HG03575 (cell line): ENCODE data around the gene AIFM2.
"Not testable (repeated sequence)": the region's sequence is repeated elsewhere in the genome, so short reads cannot be mapped to it uniquely, and the experiment has no call there.

Experiments used
- ATAC-seq: cut with Tn5 transposase; IDR thresholded peaks from one replicate; pipeline ENCODE4 v1.9.1; 2021; ENCODE audit not compliant: unreplicated experiment, insufficient number of reproducible peaks, low FRiP score; ENCODE audit errors: extremely low read depth

Gene AIFM2

DNA sequence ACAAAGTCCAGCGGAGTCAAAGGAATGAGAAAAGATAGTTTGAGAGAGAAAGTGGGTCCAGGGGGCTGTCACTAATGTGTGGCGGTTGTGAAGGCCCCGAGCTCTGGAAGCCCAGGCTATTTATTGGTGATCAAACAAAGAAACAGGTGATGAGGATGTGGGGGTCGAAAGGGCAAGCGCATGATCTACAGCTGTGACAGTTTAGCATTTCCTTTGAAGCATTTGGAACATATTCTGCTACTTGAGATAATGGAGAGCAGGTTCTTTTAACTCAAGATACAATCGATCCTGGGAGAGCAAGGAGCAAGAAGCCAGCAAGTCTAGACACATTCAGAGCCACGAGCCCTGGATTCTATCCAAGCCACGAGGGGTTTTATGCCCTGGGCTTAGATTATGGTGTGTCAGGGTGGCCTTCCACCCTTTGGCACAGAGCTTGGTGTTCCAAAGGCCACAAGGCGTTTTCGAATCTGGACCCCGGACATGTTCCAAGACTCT is 31.5 kb downstream of the AIFM2 start:
- not testable (repeated sequence) for ATAC-seq

DNA sequence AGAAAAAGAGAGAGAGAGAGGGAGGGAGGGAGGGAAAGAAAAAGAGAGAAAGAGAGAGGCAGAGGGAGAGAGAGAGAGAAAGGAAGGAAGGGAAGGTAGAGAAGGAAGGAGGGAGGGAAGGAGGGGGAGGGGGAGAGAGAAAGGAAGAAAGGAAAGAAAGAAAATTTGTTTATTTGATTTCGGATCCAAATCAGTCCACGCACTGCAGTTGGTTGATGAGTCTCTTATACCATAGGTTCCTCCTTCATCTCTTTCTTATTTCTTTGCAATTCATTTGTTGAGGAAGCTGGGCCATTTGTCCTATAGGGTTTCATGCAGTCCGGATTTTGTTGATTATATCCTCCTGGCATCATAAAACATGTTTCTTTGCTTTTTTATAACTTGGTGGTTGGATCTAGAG is 34.4 kb downstream of the AIFM2 start:
- no peak for ATAC-seq

DNA sequence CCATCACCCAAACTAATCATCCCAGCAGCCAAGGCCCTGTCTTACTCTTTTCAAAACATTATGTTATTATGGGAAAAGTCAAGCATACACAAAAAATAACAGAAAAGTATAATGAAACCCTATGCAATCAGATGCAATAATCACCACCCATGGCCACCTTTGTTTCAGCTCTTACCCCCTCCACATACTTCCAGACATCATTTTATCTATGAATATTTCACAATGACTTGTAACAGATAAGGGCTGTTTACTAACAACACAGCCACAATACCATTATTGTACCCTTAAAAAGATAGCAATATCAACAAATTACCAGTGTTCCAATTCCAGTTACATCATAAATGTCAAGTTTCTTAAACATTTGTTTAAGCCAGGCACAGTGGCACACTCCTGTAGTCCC is 35.2 kb downstream of the AIFM2 start:
- ATAC-seq, result no peak

DNA sequence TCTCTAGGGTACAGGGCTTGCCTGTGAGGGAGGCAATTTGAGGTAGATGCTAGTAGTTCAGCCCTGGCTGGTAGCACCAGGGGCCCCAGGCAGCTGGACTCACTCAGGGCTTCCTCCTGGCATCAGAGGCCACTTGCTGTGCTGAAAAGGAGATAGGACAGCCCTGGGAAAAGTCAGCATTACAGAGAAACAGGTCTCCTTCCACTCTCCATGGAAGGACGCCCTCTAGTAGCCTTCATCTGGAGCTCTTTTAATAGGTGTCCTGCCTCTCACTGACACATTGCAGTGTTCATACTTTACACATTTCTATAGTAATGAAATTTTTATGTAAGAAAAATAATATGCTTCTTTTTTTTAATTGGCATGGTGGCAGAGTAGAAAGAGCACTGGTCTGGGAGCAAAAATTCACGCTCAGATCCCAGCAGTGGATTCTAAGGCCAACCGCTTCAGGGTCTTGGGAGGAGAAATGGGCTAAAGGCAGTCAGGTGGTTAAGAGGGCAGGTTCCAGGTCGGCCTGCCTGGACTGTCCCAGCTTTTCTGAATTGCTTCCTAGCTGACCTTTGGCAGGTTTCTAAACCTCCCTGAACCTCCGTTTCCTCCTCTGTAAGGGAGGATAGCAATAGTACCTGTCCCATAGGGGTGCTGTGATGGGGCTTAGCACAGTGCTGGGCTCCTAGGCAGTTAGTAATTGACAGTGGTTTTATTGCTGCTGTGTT is 35.8 kb downstream of the AIFM2 start:
- ATAC-seq, result no peak

DNA sequence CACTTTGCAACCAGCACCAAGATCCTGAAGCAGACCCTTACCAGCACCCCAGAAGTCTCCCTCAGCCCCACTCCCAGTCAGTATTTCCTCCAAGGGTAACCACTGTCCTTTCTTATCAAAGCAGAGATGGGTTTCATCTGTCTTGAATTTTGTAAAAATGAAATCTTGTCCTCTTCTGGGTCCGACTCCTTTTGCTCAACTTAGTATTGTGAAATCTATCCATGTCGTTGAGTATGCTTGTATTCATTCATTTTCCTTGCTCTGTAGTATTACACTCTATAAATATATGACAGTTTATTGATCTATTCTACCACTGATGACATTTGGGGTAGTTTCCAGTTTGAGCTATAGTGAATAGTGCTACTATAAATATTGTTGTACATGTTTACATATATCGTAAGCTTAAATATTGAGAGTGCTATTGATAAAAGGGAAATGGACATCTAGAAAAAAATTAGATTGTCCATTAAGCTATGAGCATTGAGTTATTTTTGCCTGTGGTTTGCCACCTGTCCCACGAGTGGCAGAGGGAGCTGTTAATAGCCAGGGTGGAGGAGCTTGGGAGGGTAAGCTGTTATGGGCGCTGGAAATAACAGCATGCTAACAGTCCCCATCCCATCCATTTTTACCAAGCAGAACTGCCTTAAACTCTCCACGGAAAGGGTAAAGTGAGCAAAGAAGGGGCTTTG is 36.5 kb downstream of the AIFM2 start:
- no peak for ATAC-seq

DNA sequence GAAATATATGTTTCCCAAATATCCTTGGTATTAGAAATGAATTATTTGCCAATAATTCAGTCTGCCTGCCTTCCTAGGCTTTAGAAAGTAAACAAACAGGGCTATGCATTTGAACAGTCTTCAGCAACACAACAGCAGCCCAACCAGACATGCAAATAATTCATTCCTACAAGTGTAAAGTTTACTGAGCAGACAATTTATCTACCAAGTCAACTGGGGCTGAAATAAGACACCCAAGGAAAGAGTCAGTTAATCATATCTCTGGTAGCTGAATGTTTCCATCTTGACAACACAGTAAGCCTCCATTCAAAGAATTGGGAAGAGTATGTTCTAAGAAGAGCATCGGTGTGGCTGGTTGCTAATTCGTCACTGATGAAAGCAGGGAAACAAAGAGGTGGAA is 38.4 kb downstream of the AIFM2 start:
- no peak for ATAC-seq

GRCh38 chr10:70093335-70093944 is 39.2 kb downstream of the AIFM2 start:
- no peak for ATAC-seq

- no peak for ATAC-seq
These were observed 40.3 kb downstream of the AIFM2 start for GRCh38 chr10:70092389-70092718.

- no peak for ATAC-seq
These were observed 41.7 kb downstream of the AIFM2 start for GRCh38 chr10:70090951-70091350.

- no peak for ATAC-seq
These were observed 42.6 kb downstream of the AIFM2 start for GRCh38 chr10:70090013-70090412.

DNA sequence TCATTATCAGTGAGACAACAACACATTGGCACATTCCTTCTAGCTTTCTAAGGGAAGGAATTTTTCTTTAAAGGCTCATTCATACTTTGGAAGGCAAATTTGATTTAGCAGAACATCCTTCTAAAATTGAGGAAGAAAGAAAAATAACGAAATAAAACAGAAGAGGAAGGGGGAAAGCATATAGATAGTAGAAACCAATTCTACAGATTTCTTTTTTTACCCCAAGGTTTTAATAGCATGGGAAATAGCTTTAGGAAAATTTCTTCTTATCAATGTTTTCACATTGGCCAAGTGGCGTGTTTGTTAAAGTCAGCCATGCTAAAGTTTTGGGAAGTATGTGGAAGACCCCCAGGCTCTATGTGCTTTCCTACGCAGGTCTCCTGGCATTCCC is 44.3 kb downstream of the AIFM2 start:
- ATAC-seq, result no peak

DNA sequence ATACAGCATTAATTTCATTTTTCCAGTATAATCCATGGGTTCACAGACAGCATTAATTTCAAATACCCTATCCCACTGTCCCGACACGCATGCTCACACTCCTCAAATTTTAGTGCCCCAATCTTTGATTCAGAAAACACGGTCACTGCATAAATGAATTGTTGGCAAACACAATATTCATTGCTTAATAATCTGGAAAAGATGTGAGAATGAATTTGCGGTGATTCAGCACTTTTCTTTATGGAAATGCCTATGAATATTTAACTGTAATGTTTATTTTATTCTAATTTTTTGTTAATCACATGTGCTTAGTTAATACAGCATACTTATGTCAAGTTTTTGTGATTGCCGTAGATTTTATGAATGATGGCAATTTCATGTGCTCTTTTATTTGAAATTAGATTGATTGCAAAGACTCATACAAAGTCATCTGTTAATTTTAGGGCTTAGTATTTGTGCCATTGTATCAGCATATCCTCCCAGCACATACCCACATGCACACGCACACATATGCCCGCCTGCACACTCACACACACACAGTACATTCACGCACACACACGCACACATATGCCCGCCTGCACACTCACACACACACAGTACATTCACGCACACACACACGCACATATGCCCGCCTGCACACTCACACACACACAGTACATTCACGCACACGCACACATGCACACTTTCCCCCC is 44.9 kb downstream of the AIFM2 start:
- no peak for ATAC-seq

GRCh38 chr10:70085975-70086613 is 46.5 kb downstream of the AIFM2 start:
- ATAC-seq, result no peak

GRCh38 chr10:70084189-70084588 is 48.4 kb downstream of the AIFM2 start:
- ATAC-seq, result no peak

DNA sequence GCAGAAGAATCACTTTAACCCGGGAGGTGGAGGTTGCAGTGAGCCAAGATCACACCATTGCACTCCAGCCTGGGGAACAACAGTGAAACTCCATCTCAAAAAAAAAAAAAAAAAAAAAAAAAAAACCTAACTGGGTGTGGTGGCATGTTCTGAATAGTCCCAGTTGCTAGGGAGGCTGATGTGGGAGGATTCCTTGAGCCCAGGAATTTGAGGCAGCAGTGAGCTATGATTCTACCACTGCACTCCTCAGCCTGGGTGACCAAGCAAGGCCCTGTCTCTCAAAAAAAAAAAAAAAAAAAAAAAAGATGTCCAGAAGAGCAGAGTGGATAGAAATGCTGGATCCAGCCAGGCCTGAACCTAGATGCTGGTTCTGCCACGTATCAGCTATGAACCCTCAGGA is 51.8 kb downstream of the AIFM2 start:
- not testable (repeated sequence) for ATAC-seq

DNA sequence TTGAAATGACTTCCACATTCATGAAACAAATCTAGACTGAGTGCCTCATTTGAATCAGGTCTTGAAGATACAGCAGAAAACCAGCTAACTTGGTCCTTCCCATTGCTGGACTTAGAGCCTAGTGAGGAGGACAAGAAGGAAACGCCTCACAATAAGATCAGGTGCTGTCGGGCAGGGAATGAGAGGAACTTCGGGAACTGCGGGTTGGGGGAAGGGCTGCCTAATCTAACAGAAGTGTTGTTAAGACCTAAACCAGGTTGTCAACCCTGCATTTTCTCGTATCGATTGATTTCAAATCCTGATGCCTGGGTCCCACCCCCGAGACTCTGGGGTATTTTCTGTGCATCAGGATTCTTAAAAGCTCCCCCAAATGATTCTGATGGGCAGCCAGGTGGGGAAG is 53.7 kb downstream of the AIFM2 start:
- no peak for ATAC-seq

GRCh38 chr10:70078329-70078728 is 54.3 kb downstream of the AIFM2 start:
- no peak for ATAC-seq

- no peak for ATAC-seq
These were observed 57.7 kb downstream of the AIFM2 start for GRCh38 chr10:70074971-70075370.

DNA sequence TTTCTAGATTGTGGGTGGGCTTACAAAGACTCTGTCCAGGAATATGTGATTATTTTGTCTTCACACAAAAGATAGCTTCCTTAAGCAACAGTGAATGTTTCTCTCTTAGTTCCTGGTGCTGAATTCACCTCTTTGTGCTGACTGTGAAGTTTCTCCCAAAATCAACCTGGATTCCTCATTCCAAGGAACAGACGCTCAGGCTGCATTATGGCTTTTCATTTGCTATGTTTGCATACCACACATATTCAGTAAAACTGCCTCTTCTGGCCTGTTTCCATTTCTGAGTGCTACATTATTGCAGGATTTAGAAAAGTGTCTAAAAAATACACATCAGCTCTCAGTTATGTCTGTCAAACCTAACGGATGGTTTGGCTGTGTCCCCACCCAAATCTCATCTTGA is 58.5 kb downstream of the AIFM2 start:
- no peak for ATAC-seq
